LNCaP clone FGC (cell line): Measurements from ENCODE around the gene GMEB1.
A peak's percentile ranks its signal among the peaks of the same experiment; 100 is the strongest.

Experiments used
- DNase-seq: peaks from one replicate; pipeline ENCODE4 v3.0.0-alpha.2; 2011; ENCODE audit warnings: low read depth
- H3K4me3 ChIP-seq: 2 replicates; pipeline ENCODE4 v1.5.1; 2011; ENCODE audit warnings: mild to moderate bottlenecking, low read depth, low read length, control low read depth
- TF ChIP-seq, protein P1 (sequence below): IDR thresholded peaks from 2 replicates; pipeline ENCODE4 v1.5.1; 2012; ENCODE audit warnings: mild to moderate bottlenecking; ENCODE audit not compliant: control insufficient read depth, insufficient read depth; ENCODE audit errors: extremely low read depth

GMEB1 gene

GRCh38 chr1:28756846-28757245, 88.3 kb downstream of the GMEB1 start:
- no peak for DNase-seq
- H3K4me3 ChIP-seq = no peak overlapping the region
- TF ChIP-seq, protein P1, sequence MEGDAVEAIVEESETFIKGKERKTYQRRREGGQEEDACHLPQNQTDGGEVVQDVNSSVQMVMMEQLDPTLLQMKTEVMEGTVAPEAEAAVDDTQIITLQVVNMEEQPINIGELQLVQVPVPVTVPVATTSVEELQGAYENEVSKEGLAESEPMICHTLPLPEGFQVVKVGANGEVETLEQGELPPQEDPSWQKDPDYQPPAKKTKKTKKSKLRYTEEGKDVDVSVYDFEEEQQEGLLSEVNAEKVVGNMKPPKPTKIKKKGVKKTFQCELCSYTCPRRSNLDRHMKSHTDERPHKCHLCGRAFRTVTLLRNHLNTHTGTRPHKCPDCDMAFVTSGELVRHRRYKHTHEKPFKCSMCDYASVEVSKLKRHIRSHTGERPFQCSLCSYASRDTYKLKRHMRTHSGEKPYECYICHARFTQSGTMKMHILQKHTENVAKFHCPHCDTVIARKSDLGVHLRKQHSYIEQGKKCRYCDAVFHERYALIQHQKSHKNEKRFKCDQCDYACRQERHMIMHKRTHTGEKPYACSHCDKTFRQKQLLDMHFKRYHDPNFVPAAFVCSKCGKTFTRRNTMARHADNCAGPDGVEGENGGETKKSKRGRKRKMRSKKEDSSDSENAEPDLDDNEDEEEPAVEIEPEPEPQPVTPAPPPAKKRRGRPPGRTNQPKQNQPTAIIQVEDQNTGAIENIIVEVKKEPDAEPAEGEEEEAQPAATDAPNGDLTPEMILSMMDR = peak; percentile 47

DNA sequence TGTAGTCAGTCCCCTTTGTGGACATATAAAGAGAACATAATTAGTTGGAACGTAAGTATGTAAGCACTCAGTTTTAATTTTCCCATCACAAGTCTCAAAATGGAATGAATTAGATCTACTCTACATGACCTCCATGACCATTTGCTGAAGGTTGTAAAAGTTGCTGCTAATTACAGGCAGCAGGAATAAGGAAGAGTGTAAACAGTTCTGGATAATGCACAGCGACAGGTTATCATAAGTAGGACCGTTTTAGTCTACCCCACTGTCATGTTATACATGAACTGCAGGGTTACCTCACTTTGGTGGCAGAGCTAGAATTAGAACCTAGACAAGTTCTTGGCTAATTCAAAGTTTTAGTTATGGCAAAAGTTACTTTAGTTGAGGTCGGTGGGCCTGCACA, 89.8 kb downstream of the GMEB1 start:
- DNase-seq = no peak
- no peak overlapping the region for H3K4me3 ChIP-seq
- TF ChIP-seq, protein P1 = no peak

DNA sequence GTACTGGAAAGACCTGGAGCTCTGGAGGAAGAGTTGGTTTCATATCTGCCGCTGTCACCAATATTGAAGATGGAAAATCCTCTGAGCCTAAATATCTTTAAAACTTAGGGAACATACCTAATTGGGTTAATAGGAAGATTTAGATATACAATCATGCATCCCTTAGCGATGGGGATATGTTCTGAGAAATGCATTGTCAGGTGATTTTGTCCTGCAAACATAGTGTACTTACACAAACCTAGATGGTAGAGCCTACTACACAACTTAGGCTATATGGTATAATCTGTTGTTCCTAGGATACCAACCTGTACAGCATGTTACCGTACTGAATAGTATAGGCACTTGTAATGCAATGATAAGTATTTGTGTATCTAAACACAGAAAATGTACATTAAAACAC, 90.7 kb downstream of the GMEB1 start:
- TF ChIP-seq, protein P1 = no peak
- H3K4me3 ChIP-seq = no peak overlapping the region
- DNase-seq = no peak

- DNase-seq = no peak
- H3K4me3 ChIP-seq = no peak overlapping the region
- TF ChIP-seq, protein P1 = no peak
These were observed 92.6 kb downstream of the GMEB1 start for GRCh38 chr1:28761189-28761588.

DNA sequence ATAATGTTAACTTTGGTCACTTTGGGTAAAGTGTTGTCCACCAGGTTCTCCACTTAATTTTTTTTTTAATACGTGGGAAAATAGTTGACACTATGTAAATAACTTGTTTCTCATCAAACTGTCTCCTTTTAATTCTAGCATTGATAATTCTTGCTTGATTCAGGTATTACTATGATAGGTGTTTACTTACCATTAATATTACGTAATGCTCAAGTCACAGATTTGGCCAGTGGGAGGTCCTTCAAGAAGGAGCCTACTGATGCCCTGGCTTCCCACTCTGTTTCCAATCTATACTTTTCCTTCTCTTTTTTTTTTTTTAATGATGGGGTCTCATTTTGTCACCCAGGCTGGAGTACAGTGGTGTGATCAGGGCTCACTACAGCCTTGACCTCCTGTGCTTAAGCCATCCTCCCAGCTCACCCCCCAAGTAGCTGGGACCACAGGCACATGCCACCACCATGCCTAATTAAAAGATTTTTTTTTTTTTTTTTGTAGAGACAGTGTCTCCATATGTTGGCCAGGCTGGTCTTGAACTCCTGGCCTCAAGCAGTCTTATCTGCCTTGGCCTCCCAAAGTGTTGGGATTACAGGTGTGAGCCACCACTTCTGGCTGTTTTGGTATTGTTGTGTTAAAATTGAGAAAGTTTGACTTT, 98.1 kb downstream of the GMEB1 start:
- H3K4me3 ChIP-seq = no peak overlapping the region
- TF ChIP-seq, protein P1 = no peak
- no peak for DNase-seq
